Activated naive CD4-positive, alpha-beta T cell treated with anti-CD3 and anti-CD28 coated beads, Interleukin-2, amount 10 ng/mL, durations not matched to agents 7 days and 5 days (primary cell): ENCODE results near the gene CTDSP1.
A peak's percentile ranks its signal among the peaks of the same experiment; 100 is the strongest.

Experiments
- CTCF ChIA-PET: fragments of 350-600 bp; sonication (Branson Sonifier 250); formaldehyde crosslinking; loops from one replicate; lab custom pipeline; 2021; ENCODE audit warnings: antibody characterized with exemption; lab: Charles Lee
- DNase-seq: peaks from one replicate; pipeline ENCODE4 v3.0.0-alpha.2; 2020
- H3K27ac Mint-ChIP-seq: one replicate; pipeline ENCODE4 v1.8.0; 2021; ENCODE audit warnings: mild to moderate bottlenecking, moderate library complexity, mixed read lengths
- H3K27me3 Mint-ChIP-seq: one replicate; pipeline ENCODE4 v1.8.0; 2021; ENCODE audit warnings: mild to moderate bottlenecking, mixed read lengths
- H3K36me3 Mint-ChIP-seq: one replicate; pipeline ENCODE4 v1.8.0; 2021; ENCODE audit warnings: mixed read lengths
- H3K4me1 Mint-ChIP-seq: one replicate; pipeline ENCODE4 v1.8.0; 2021; ENCODE audit warnings: mixed read lengths
- H3K4me3 Mint-ChIP-seq: one replicate; pipeline ENCODE4 v1.8.0; 2021; ENCODE audit warnings: mild to moderate bottlenecking, moderate library complexity, mixed read lengths
- H3K9me3 Mint-ChIP-seq: one replicate; pipeline ENCODE4 v1.8.0; 2021; ENCODE audit warnings: mixed read lengths

The CTDSP1 gene

DNA sequence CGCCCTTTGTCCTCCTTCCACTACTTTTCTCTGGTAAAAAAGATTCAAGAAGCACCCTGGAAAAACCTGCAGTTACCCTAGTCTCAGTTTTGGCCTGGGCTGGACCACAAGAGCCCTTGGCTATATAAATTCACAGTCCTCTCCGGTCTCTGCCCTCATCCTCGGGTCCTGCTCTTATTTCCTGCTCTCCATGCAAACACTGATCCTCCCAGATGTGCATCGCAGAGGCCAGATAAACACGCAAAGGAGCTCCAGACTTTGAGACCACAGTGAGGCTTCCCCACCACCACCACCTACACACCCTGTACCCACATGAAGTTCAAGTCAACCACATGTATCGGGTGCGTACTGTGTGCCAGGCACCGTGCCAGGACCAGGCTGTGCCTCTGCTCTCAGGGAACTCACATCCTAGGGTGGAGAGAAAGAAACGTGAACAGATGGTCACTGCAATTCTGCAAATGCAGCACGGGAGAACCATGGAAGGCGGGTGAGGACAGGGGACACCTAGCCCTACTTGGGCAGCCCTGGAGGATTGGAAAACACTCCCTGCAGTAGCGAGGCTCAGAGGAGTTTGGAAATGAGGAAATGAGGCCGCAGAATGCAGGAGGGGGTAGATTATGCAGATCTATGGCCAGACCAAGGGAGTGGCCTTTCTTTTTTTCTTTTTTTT lies 7.4 kb downstream of the CTDSP1 start:
- CTCF ChIA-PET = interaction anchor here (1.4 to 1.5 kb wide), 2 partner anchors 59 to 175 kb away, joined by 3 to 7 read pairs; no protein-coding TSS in a partner anchor
- DNase-seq = peak; percentile 63
- Mint-ChIP-seq H3K9me3 (no peaks in the 10 kb centered on the region), H3K27me3 (peaks cover 13% of the 10 kb centered on the region), H3K27ac (peak overlapping the region; percentile 91), H3K4me1 (peaks cover 58% of the 10 kb centered on the region), H3K4me3 (peak overlapping the region; percentile 72), H3K36me3 (peaks cover 28% of the 10 kb centered on the region)

GRCh38 chr2:218407717-218408116 lies 8.0 kb downstream of the CTDSP1 start:
- CTCF ChIA-PET = interaction anchor here (1.0 kb wide), 1 partner anchor 136 kb away, joined by 4 read pairs; no protein-coding TSS in a partner anchor
- Mint-ChIP-seq H3K27me3 (peaks cover 15% of the 10 kb centered on the region), H3K36me3 (peaks cover 25% of the 10 kb centered on the region), H3K9me3 (no peaks in the 10 kb centered on the region), H3K4me1 (peaks cover 59% of the 10 kb centered on the region), H3K4me3 (no peak overlapping the region), H3K27ac (peak overlapping the region; percentile 22)
- DNase-seq = no peak

DNA sequence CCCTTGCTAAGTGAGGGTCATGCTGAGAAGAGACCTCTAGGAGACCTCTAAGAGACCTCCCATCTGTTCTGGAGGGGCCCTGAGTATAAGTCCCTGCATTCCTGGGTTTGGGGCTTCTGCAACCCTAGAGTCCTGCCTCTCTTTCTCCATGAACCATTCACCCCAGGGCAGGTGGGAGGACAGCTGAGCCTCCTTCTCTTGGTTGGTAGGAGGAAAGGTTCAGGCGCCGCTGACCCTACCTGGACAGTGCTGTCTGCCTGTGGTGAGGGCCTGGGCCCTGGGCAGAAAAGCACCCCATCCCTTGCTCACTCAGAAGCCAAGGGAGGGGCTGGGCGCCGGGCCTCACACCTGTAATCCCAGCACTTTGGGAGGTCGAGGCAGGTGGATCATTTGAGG lies 18.7 kb downstream of the CTDSP1 start:
- H3K27me3 Mint-ChIP-seq = peaks cover 19% of the 10 kb centered on the region
- DNase-seq = no peak
- H3K36me3 Mint-ChIP-seq = no peaks in the 10 kb centered on the region
- H3K4me1 Mint-ChIP-seq = no peaks in the 10 kb centered on the region
- H3K4me3 Mint-ChIP-seq = no peak overlapping the region
- H3K9me3 Mint-ChIP-seq = no peaks in the 10 kb centered on the region
- no peak overlapping the region for H3K27ac Mint-ChIP-seq
- CTCF ChIA-PET = no interaction called here

GRCh38 chr2:218418717-218419458 lies 19.2 kb downstream of the CTDSP1 start, which contains the start of gene VIL1:
Gene VIL1, plus strand, starts transcription at chr2:218419123. Its CDS starts 4,656 bp downstream, at chr2:218423779.
- H3K4me3 Mint-ChIP-seq = no peak within 1 kb of the TSS
- H3K9me3 Mint-ChIP-seq = no peaks in the 10 kb centered on the region
- H3K4me1 Mint-ChIP-seq = no peaks in the 10 kb centered on the region
- no peak for DNase-seq
- no peak within 1 kb of the TSS for H3K27ac Mint-ChIP-seq
- no peaks in the 10 kb centered on the region for H3K36me3 Mint-ChIP-seq
- CTCF ChIA-PET = no interaction called here
- H3K27me3 Mint-ChIP-seq = peaks cover 25% of the 10 kb centered on the region

- no peaks in the 10 kb centered on the region for H3K9me3 Mint-ChIP-seq
- CTCF ChIA-PET = interaction anchor here (0.6 kb wide), 2 partner anchors 78 to 273 kb away, joined by 3 to 5 read pairs; no protein-coding TSS in a partner anchor
- H3K27me3 Mint-ChIP-seq = peaks cover 28% of the 10 kb centered on the region
- H3K4me3 Mint-ChIP-seq = no peak overlapping the region
- no peak for DNase-seq
- no peak overlapping the region for H3K27ac Mint-ChIP-seq
- H3K36me3 Mint-ChIP-seq = no peaks in the 10 kb centered on the region
- H3K4me1 Mint-ChIP-seq = no peaks in the 10 kb centered on the region
Observed at GRCh38 chr2:218419630-218420216, 20.1 kb downstream of the CTDSP1 start.

GRCh38 chr2:218421027-218421426 lies 21.4 kb downstream of the CTDSP1 start:
- Mint-ChIP-seq H3K4me3 (no peak overlapping the region), H3K27ac (no peak overlapping the region), H3K9me3 (no peaks in the 10 kb centered on the region), H3K27me3 (peaks cover 28% of the 10 kb centered on the region), H3K4me1 (no peaks in the 10 kb centered on the region), H3K36me3 (no peaks in the 10 kb centered on the region)
- CTCF ChIA-PET = no interaction called here
- DNase-seq = no peak

- Mint-ChIP-seq H3K36me3 (no peaks in the 10 kb centered on the region), H3K9me3 (no peaks in the 10 kb centered on the region), H3K27ac (no peak overlapping the region), H3K4me1 (no peaks in the 10 kb centered on the region), H3K4me3 (no peak overlapping the region), H3K27me3 (peaks cover 25% of the 10 kb centered on the region)
- CTCF ChIA-PET = interaction anchor here (0.7 kb wide), 1 partner anchor 382 kb away, joined by 4 read pairs; no protein-coding TSS in a partner anchor
- no peak for DNase-seq
Observed at GRCh38 chr2:218422403-218423086, 22.9 kb downstream of the CTDSP1 start.

DNA sequence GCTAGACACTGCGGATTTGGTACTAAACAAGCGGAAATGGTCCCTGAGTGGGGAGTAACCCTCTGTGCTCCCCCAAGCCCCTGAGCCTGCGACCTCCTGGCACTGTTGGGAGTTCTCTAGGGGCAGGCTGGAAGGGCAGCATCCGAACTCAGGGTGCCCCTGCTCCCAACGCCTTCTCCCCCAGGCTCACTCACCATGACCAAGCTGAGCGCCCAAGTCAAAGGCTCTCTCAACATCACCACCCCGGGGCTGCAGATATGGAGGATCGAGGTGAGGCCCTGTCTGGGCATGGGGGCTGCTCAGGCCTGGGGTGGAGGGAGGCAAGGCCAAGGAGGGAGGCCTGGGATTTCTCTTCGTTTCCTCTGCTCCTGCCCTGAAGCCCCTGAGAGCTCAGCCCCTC lies 23.9 kb downstream of the CTDSP1 start:
- H3K36me3 Mint-ChIP-seq = no peaks in the 10 kb centered on the region
- H3K4me1 Mint-ChIP-seq = no peaks in the 10 kb centered on the region
- H3K27ac Mint-ChIP-seq = no peak overlapping the region
- peaks cover 23% of the 10 kb centered on the region for H3K27me3 Mint-ChIP-seq
- no peak for DNase-seq
- CTCF ChIA-PET = no interaction called here
- no peak overlapping the region for H3K4me3 Mint-ChIP-seq
- no peaks in the 10 kb centered on the region for H3K9me3 Mint-ChIP-seq

- CTCF ChIA-PET = interaction anchor here (0.6 kb wide), 1 partner anchor 1826 kb away, joined by 3 read pairs; no protein-coding TSS in a partner anchor
- Mint-ChIP-seq H3K4me3 (no peak overlapping the region), H3K9me3 (no peaks in the 10 kb centered on the region), H3K4me1 (peaks cover 3% of the 10 kb centered on the region), H3K27ac (no peak overlapping the region), H3K36me3 (no peaks in the 10 kb centered on the region), H3K27me3 (peaks cover 21% of the 10 kb centered on the region)
- no peak for DNase-seq
Observed at GRCh38 chr2:218425531-218425930, 25.9 kb downstream of the CTDSP1 start.

GRCh38 chr2:218427741-218428140 lies 28.1 kb downstream of the CTDSP1 start:
- Mint-ChIP-seq H3K4me1 (peaks cover 3% of the 10 kb centered on the region), H3K27ac (no peak overlapping the region), H3K4me3 (no peak overlapping the region), H3K9me3 (no peaks in the 10 kb centered on the region), H3K36me3 (no peaks in the 10 kb centered on the region), H3K27me3 (peaks cover 33% of the 10 kb centered on the region)
- CTCF ChIA-PET = no interaction called here
- no peak for DNase-seq

- no peak for DNase-seq
- H3K36me3 Mint-ChIP-seq = no peaks in the 10 kb centered on the region
- peaks cover 3% of the 10 kb centered on the region for H3K4me1 Mint-ChIP-seq
- H3K4me3 Mint-ChIP-seq = no peak overlapping the region
- H3K27ac Mint-ChIP-seq = no peak overlapping the region
- CTCF ChIA-PET = no interaction called here
- no peaks in the 10 kb centered on the region for H3K9me3 Mint-ChIP-seq
- H3K27me3 Mint-ChIP-seq = peaks cover 30% of the 10 kb centered on the region
Observed at GRCh38 chr2:218428846-218429558, 29.3 kb downstream of the CTDSP1 start.

- Mint-ChIP-seq H3K27me3 (peaks cover 37% of the 10 kb centered on the region), H3K4me3 (no peak overlapping the region), H3K36me3 (no peaks in the 10 kb centered on the region), H3K27ac (no peak overlapping the region), H3K9me3 (no peaks in the 10 kb centered on the region), H3K4me1 (peaks cover 3% of the 10 kb centered on the region)
- no peak for DNase-seq
- CTCF ChIA-PET = no interaction called here
Observed at GRCh38 chr2:218429911-218430692, 30.4 kb downstream of the CTDSP1 start.

DNA sequence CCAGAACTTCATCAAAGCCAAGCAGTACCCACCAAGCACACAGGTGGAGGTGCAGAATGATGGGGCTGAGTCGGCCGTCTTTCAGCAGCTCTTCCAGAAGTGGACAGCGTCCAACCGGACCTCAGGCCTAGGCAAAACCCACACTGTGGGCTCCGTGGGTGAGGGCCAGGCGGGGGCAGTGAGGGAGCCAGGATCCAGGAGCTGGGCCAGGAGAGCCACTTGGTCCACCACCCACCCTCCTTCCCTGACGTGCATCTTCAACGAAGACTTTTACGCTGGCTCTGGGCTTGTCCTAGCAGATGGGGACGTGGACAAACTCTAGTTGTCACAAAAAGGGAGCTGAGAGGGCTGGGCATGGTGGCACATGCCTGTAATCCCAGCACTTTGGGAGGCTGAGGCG lies 31.1 kb downstream of the CTDSP1 start:
- CTCF ChIA-PET = no interaction called here
- peaks cover 38% of the 10 kb centered on the region for H3K27me3 Mint-ChIP-seq
- DNase-seq = no peak
- H3K4me3 Mint-ChIP-seq = no peak overlapping the region
- H3K4me1 Mint-ChIP-seq = peaks cover 3% of the 10 kb centered on the region
- no peaks in the 10 kb centered on the region for H3K9me3 Mint-ChIP-seq
- no peak overlapping the region for H3K27ac Mint-ChIP-seq
- H3K36me3 Mint-ChIP-seq = no peaks in the 10 kb centered on the region
